ENCODE results near the gene ADD1.
"Not testable (repeated sequence)": the region's sequence is repeated elsewhere in the genome, so short reads cannot be mapped to it uniquely, and the experiment has no call there.

The ADD1 gene

GRCh38 chr4:2948895-2949781 lies 105.5 kb downstream of the ADD1 start:
- no peak for DNase-seq

- no peak for DNase-seq
Observed at GRCh38 chr4:2949782-2950125, 106.1 kb downstream of the ADD1 start.

GRCh38 chr4:2950221-2950989 lies 106.8 kb downstream of the ADD1 start:
- no peak for DNase-seq

GRCh38 chr4:2953496-2953895 lies 109.9 kb downstream of the ADD1 start:
- no peak for DNase-seq

- DNase-seq: no peak
Observed at GRCh38 chr4:2954358-2955185, 110.9 kb downstream of the ADD1 start.

- not testable (repeated sequence) for DNase-seq
Observed at GRCh38 chr4:2955186-2956044, 111.8 kb downstream of the ADD1 start.

- DNase-seq: no peak
Observed at GRCh38 chr4:2958446-2958845, 114.8 kb downstream of the ADD1 start.

GRCh38 chr4:2960450-2960849 lies 116.8 kb downstream of the ADD1 start:
- DNase-seq: not testable (repeated sequence)

GRCh38 chr4:2961421-2961810 lies 117.8 kb downstream of the ADD1 start:
- DNase-seq: peak; percentile 17

- peak; percentile 24 for DNase-seq
Observed at GRCh38 chr4:2961811-2962441, 118.3 kb downstream of the ADD1 start.

- DNase-seq: no peak
Observed at GRCh38 chr4:2962614-2963174, 119.0 kb downstream of the ADD1 start.

- peak; percentile 97 for DNase-seq
Observed at GRCh38 chr4:2963175-2963965, 119.7 kb downstream of the ADD1 start, which contains the start of the genes GRK4 and NOP14. Gene GRK4 (plus strand): TSS chr4:2963571. CDS start chr4:2964071, 500 bp downstream. Gene NOP14 (minus strand): TSS chr4:2963406. CDS start chr4:2963319, 87 bp downstream.

GRCh38 chr4:2963966-2964471 lies 120.4 kb downstream of the ADD1 start:
- peak; percentile 39 for DNase-seq

GRCh38 chr4:2964706-2965258 lies 121.1 kb downstream of the ADD1 start:
- DNase-seq: no peak

- DNase-seq: no peak
Observed at GRCh38 chr4:2965262-2965661, 121.6 kb downstream of the ADD1 start.

- no peak for DNase-seq
Observed at GRCh38 chr4:2968381-2968780, 124.7 kb downstream of the ADD1 start.

- no peak for DNase-seq
Observed at GRCh38 chr4:2971275-2971674, 127.6 kb downstream of the ADD1 start.

- DNase-seq: no peak
Observed at GRCh38 chr4:2977211-2978088, 133.8 kb downstream of the ADD1 start.
